ENCODE results near the gene NR6A1. TPM values are rescaled to one million over a fixed set of nuclear protein-coding genes. Genes with fewer than 3 reads are reported as not detected.

The NR6A1 gene
- total RNA-seq, 1 donor from 2014 or later = 0.92 TPM

DNA sequence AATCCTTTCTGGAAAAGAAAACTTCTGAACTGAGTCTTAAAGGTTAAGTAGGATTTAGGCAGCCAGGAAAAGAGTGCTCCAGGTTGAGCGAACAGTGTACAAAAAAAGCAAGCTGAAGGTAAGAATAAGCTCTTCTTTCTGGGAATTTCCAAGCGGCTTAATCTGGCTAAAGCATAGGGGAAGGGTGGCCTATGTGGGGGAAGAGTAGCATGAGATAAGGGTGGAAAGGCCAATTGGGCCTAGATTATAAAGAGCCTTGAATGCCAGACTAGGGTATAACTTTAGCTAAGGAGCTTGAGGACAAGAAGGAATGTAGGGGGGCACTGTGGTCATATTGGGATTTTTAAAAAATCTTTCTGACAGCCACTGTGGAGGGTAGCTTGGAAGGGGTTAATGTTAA lies 226.6 kb downstream of the NR6A1 start:
- H3K4me3 ChIP-seq (ENCODE audit: low read depth, low read length) = no peak overlapping the region
- H3K27me3 ChIP-seq (ENCODE audit: control insufficient read depth, insufficient read depth, low read length) = no peaks in the 10 kb centered on the region
- no peak for DNase-seq (ENCODE audit: low read depth)
- TF ChIP-seq, protein P1, sequence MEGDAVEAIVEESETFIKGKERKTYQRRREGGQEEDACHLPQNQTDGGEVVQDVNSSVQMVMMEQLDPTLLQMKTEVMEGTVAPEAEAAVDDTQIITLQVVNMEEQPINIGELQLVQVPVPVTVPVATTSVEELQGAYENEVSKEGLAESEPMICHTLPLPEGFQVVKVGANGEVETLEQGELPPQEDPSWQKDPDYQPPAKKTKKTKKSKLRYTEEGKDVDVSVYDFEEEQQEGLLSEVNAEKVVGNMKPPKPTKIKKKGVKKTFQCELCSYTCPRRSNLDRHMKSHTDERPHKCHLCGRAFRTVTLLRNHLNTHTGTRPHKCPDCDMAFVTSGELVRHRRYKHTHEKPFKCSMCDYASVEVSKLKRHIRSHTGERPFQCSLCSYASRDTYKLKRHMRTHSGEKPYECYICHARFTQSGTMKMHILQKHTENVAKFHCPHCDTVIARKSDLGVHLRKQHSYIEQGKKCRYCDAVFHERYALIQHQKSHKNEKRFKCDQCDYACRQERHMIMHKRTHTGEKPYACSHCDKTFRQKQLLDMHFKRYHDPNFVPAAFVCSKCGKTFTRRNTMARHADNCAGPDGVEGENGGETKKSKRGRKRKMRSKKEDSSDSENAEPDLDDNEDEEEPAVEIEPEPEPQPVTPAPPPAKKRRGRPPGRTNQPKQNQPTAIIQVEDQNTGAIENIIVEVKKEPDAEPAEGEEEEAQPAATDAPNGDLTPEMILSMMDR (IDR thresholded peaks at IDR 0.05; ENCODE audit: insufficient read depth, low read length, poor library complexity, severe bottlenecking) = no peak
- no peaks in the 10 kb centered on the region for H3K36me3 ChIP-seq (ENCODE audit: control insufficient read depth, insufficient read depth, low read length)

DNA sequence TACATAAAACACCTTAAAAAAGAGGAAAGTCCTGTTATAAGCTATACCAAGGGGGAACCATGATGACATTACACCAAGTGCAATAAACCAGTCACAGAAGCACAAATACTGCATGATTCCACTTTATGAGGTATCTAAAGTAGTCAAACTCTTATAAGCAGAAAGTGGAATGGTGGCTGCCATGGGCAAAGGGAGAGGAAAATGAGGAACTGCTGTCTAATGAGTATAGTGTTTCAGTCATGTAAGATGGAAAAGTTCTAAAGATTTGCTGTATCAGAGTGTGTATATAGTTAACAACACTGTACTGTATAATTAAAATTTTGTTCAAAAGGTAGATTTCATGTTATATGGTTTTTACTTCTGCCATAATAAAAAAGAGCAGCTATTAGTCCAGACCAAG lies 229.3 kb downstream of the NR6A1 start:
- no peaks in the 10 kb centered on the region for H3K27me3 ChIP-seq (ENCODE audit: control insufficient read depth, insufficient read depth, low read length)
- TF ChIP-seq, protein P1 (IDR thresholded peaks at IDR 0.05; ENCODE audit: insufficient read depth, low read length, poor library complexity, severe bottlenecking) = no peak
- no peak for DNase-seq (ENCODE audit: low read depth)
- H3K4me3 ChIP-seq (ENCODE audit: low read depth, low read length) = no peak overlapping the region
- no peaks in the 10 kb centered on the region for H3K36me3 ChIP-seq (ENCODE audit: control insufficient read depth, insufficient read depth, low read length)

DNA sequence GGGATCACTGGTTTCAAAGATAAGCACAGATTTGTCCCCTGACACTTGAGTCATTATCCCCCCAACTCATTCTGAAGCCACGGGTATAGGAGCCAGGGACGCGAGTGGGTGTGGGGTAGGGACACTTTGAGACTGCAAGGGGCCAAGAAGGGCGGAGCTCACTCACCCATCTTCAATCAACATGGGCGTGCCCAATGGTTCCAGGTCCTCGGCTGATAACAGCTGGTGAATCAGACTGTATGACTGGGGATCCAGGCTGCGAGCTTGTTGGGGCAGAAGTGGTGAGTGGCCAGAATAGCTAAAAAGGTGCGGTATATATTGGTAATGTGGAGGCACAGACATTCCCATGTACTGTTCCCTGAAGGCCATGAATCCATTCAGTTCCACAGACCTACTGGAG lies 233.2 kb downstream of the NR6A1 start:
- H3K4me3 ChIP-seq (ENCODE audit: low read depth, low read length) = no peak overlapping the region
- DNase-seq (ENCODE audit: low read depth) = no peak
- TF ChIP-seq, protein P1 (IDR thresholded peaks at IDR 0.05; ENCODE audit: insufficient read depth, low read length, poor library complexity, severe bottlenecking) = no peak
- no peaks in the 10 kb centered on the region for H3K27me3 ChIP-seq (ENCODE audit: control insufficient read depth, insufficient read depth, low read length)
- H3K36me3 ChIP-seq (ENCODE audit: control insufficient read depth, insufficient read depth, low read length) = no peaks in the 10 kb centered on the region

DNA sequence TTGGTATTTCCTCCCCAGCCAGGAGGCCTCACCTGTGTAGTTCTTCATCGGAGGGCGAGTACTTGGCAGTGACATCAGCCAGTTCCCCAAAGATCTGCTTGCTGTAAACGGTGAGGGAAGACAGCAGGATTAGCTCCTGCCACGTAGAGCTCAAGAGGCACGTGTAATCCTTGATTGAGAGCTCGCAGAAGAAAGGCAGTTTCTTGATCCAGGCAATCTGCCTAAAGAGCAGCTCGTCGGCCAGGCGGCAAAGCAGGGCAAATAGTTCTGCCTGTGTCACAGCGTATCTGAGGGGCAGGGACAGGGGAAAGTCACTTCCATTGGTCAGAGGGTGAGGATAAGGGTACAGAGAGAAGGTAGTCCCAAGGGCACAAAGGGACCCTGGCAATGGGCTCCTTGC lies 235.3 kb downstream of the NR6A1 start:
- TF ChIP-seq, protein P1 (IDR thresholded peaks at IDR 0.05; ENCODE audit: insufficient read depth, low read length, poor library complexity, severe bottlenecking) = no peak
- Histone ChIP-seq H3K27me3 (ENCODE audit: control insufficient read depth, insufficient read depth, low read length) (no peaks in the 10 kb centered on the region), H3K4me3 (ENCODE audit: low read depth, low read length) (no peak overlapping the region), H3K36me3 (ENCODE audit: control insufficient read depth, insufficient read depth, low read length) (no peaks in the 10 kb centered on the region)
- DNase-seq (ENCODE audit: low read depth) = no peak

DNA sequence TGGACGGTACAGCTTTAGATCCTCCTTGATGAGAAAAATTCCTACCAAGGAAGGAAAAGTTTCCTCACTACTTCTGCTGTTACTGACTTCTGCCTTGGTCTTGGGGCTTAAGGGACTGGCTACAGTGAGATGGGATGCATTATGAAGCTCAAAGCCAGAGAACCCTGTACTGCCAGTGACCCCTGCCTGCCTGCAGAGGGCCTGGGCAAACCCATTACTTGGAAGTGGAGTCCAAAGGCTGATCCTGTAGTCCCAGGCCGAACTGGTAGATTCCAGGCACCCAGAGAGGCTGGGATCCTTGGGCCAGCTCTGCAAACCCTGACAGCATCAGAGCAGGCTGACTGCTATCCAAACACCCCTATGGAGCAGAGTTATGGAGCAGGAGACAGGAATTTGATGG lies 238.2 kb downstream of the NR6A1 start:
- no peak for DNase-seq (ENCODE audit: low read depth)
- Histone ChIP-seq H3K4me3 (ENCODE audit: low read depth, low read length) (no peak overlapping the region), H3K36me3 (ENCODE audit: control insufficient read depth, insufficient read depth, low read length) (no peaks in the 10 kb centered on the region), H3K27me3 (ENCODE audit: control insufficient read depth, insufficient read depth, low read length) (no peaks in the 10 kb centered on the region)
- TF ChIP-seq, protein P1 (IDR thresholded peaks at IDR 0.05; ENCODE audit: insufficient read depth, low read length, poor library complexity, severe bottlenecking) = no peak

DNA sequence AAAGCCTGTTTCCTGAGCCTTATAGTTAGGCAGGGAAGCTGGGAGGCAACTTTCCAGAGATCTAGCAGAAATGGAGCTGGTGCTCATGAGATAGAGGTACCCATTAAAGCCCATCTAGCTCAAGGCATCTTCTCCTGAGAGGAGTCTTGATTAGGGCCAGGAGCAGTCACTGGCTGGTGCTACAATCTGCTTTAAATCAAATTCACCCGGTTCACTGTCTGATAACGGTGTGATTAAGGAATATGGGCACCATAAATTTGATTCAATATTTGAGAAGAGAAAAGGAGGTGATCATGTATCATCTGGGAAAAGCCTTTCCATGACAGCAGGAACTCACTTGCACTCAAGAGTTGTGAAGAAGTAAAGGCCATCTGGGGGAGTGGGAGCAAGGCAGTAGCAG lies 240.0 kb downstream of the NR6A1 start:
- TF ChIP-seq, protein P1 (IDR thresholded peaks at IDR 0.05; ENCODE audit: insufficient read depth, low read length, poor library complexity, severe bottlenecking) = no peak
- Histone ChIP-seq H3K4me3 (ENCODE audit: low read depth, low read length) (no peak overlapping the region), H3K36me3 (ENCODE audit: control insufficient read depth, insufficient read depth, low read length) (no peaks in the 10 kb centered on the region), H3K27me3 (ENCODE audit: control insufficient read depth, insufficient read depth, low read length) (no peaks in the 10 kb centered on the region)
- DNase-seq (ENCODE audit: low read depth) = no peak
